Mucosa of descending colon (tissue), 3 donors: ENCODE data around the gene SUN3. TPM values are rescaled to one million over a fixed set of nuclear protein-coding genes. Genes with fewer than 3 reads are reported as not detected.

ENCODE experiments used
- ATAC-seq: fragments of 200-7000 bp; cut with Tn5 transposase; one replicate; pipeline ENCODE4 v1.9.1; 2020; ENCODE audit warnings: mild to moderate bottlenecking, moderate library complexity
- DNase-seq, 3 donors: peaks; one replicate each; pipeline ENCODE4 v3.0.0-alpha.2; 2020
- H3K36me3 ChIP-seq: fragments of 200-600 bp; one replicate; pipeline ENCODE4 v1.8.0; 2021; ENCODE audit warnings: low read depth, mild to moderate bottlenecking
- H3K4me1 ChIP-seq: fragments of 200-600 bp; one replicate; pipeline ENCODE4 v1.8.0; 2021; ENCODE audit warnings: low read depth, mild to moderate bottlenecking
- H3K4me3 ChIP-seq: fragments of 200-600 bp; one replicate; pipeline ENCODE4 v1.8.0; 2021; ENCODE audit warnings: mild to moderate bottlenecking
- H3K9me3 ChIP-seq: fragments of 200-600 bp; one replicate; pipeline ENCODE4 v1.8.0; 2021; ENCODE audit warnings: mild to moderate bottlenecking
- intact Hi-C, 2 donors: fragments of 100-400 bp; cut with DNase I in 1 of 2; cut with micrococcal nuclease in 1 of 2; formaldehyde crosslinking; loops; one replicate each; pipeline versions ENCODE4 v1.11.0 to v1.11.1; 2022; cut with DNase I, micrococcal nuclease
- total RNA-seq, 3 donors: library from RNA; stranded (reverse); fragmentation: NEBNext Ultra II Directional in 2 of 3; extraction: Animal tissue kit (Norgen Biotek cat#: 25700) in 2 of 3; gene quantifications; one replicate each; pipeline versions ENCODE4 v1.2.1 to v1.2.4, GENCODE V29; 2021 to 2023
- TF ChIP-seq, protein P1 (sequence below): fragments of 200-600 bp; IDR thresholded peaks from one replicate; pipeline ENCODE4 v1.8.0; 2022; ENCODE audit warnings: antibody characterized with exemption, mild to moderate bottlenecking
- donor health status: DM: no; HTN: no; CAD: no; lungs with moderate emphysema.
- donor health status: DM: no; HTN: no; CAD: no.
- donor health status: DM: no; HTN: yes; CAD: no.

SUN3 gene
- total RNA-seq, 3 donors from 2014 or later: 0.31 TPM; not detected in 2

GRCh38 chr7:47965456-47965855 lies 63.5 kb downstream of the SUN3 start:
- TF ChIP-seq, protein P1, sequence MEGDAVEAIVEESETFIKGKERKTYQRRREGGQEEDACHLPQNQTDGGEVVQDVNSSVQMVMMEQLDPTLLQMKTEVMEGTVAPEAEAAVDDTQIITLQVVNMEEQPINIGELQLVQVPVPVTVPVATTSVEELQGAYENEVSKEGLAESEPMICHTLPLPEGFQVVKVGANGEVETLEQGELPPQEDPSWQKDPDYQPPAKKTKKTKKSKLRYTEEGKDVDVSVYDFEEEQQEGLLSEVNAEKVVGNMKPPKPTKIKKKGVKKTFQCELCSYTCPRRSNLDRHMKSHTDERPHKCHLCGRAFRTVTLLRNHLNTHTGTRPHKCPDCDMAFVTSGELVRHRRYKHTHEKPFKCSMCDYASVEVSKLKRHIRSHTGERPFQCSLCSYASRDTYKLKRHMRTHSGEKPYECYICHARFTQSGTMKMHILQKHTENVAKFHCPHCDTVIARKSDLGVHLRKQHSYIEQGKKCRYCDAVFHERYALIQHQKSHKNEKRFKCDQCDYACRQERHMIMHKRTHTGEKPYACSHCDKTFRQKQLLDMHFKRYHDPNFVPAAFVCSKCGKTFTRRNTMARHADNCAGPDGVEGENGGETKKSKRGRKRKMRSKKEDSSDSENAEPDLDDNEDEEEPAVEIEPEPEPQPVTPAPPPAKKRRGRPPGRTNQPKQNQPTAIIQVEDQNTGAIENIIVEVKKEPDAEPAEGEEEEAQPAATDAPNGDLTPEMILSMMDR: no peak
- Histone ChIP-seq H3K36me3 (peaks cover 17% of the 10 kb centered on the region), H3K4me3 (no peak overlapping the region), H3K4me1 (peaks cover 9% of the 10 kb centered on the region), H3K9me3 (no peaks in the 10 kb centered on the region)
- no peak for ATAC-seq
- intact Hi-C loops: no loop called here
- no peak for DNase-seq

GRCh38 chr7:47962262-47962661 lies 66.6 kb downstream of the SUN3 start:
- intact Hi-C loops: no loop called here
- Histone ChIP-seq H3K9me3 (no peaks in the 10 kb centered on the region), H3K4me3 (no peak overlapping the region), H3K36me3 (peaks cover 15% of the 10 kb centered on the region), H3K4me1 (no peaks in the 10 kb centered on the region)
- peak in 2 of 3 donors; percentile 63 to 72 for DNase-seq
- TF ChIP-seq, protein P1: no peak
- ATAC-seq: peak; percentile 92

DNA sequence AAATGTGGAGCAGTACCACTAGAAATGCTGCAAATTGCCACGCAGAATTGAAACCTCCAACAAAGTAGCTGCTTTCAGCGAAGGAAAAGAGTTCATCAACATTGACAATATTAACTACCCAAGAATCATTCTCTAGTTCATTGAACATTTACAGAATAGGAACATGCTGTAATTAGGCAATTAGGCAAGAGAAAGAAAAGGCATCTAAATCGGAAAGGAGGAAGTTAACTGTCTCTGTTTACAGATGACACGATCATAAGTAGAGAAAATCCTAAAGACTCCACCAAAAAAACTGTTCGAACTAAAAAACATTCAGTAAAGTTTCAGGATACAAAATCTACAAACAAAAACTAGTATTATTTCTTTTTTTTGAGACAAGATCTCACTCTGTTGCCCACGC lies 71.8 kb downstream of the SUN3 start:
- Histone ChIP-seq H3K36me3 (no peaks in the 10 kb centered on the region), H3K4me3 (no peak overlapping the region), H3K9me3 (no peaks in the 10 kb centered on the region), H3K4me1 (peaks cover 2% of the 10 kb centered on the region)
- TF ChIP-seq, protein P1: no peak
- intact Hi-C loops: no loop called here
- DNase-seq: no peak
- no peak for ATAC-seq

DNA sequence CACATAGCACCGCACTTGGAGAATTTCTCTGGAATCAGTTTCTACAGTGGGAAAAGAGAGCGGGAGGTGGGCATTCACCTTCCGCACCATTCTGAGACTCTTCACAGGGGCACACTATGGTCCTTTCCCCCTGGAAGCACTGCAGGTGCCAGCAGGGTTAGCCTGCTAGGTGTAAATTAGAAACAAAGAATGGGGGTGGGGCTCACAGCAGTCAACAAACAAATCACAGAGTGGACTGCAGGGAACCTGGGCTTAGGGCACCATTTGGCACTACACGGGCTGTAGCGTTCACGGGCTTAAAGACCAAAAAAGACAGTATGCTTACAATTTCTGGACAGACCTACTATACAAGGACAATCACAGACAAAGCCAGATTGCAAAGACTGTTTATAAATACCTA lies 72.7 kb downstream of the SUN3 start:
- Histone ChIP-seq H3K36me3 (no peaks in the 10 kb centered on the region), H3K9me3 (no peaks in the 10 kb centered on the region), H3K4me1 (peaks cover 9% of the 10 kb centered on the region), H3K4me3 (no peak overlapping the region)
- TF ChIP-seq, protein P1: no peak
- ATAC-seq (no peak), DNase-seq (no peak)
- intact Hi-C loops: no loop called here

DNA sequence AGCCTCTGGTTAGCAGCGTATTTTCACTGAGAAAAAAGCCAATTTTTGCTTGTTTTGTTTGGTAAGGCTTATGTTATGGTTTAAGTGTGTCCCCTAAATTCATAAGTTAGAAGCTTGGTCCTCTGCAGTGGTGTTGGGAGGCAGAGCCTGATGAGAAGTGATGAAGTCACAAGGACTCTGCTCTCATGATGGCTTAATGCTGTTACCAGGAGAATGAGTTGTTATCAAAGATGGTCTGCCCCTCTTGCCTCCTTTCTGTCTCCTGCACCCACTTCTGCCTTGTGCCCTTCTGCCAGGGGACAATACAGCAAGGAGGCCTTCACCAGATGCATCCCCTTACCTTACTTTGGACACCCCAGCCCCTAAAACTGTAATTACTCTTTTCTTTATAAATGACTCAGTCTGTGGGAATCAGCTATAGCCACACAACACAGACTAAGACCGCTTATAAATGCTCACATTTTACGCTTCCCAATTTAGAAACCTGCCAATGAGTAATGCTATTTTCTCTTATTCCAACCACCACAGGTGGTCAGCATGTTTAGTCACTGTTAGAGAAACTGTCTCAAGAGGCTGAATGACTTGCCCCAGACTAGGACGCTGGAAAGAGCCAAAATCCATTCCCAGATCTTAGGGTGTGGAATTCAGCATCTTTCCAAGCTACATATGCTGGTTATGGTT lies 74.5 kb downstream of the SUN3 start:
- TF ChIP-seq, protein P1: no peak
- ATAC-seq: no peak
- Histone ChIP-seq H3K9me3 (no peaks in the 10 kb centered on the region), H3K36me3 (no peaks in the 10 kb centered on the region), H3K4me3 (no peak overlapping the region), H3K4me1 (peaks cover 14% of the 10 kb centered on the region)
- DNase-seq: no peak
- intact Hi-C loops: no loop called here

DNA sequence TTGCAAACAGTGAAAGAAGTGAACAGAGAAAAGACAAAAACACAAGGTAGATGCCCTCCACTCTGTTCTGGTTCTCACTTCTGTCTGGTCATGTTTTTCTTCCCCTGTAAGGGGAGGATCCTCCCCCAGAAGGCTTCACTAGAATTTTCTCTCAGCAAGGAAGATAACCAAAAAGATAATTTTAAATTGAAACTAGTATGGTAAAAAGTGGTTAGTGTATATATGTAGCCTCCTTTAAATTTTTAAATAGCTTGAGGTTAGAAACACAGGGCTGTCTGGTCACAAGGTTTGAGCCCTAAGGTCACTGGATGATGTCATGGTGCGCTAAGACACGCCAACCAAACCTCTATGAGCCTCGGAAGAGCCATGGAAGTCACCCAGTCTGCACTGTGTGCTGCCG lies 75.1 kb downstream of the SUN3 start:
- Histone ChIP-seq H3K9me3 (no peaks in the 10 kb centered on the region), H3K4me3 (no peak overlapping the region), H3K4me1 (peaks cover 14% of the 10 kb centered on the region), H3K36me3 (no peaks in the 10 kb centered on the region)
- no peak for ATAC-seq
- TF ChIP-seq, protein P1: no peak
- DNase-seq: no peak
- intact Hi-C loops: no loop called here
